WERI-Rb-1 (cell line): Measurements from ENCODE around the gene CDH19.

Source experiments
- DNase-seq: peaks from one replicate; pipeline ENCODE4 v3.0.0-alpha.2; 2020
- H3K27ac ChIP-seq: fragments of 250-450 bp; sonication (Bioruptor Pico); 2 replicates; pipeline ENCODE4 v1.5.1; 2020; ENCODE audit warnings: mild to moderate bottlenecking, moderate library complexity
- H3K27me3 ChIP-seq: fragments of 250-450 bp; sonication (Bioruptor Pico); 2 replicates; pipeline ENCODE4 v1.5.1; 2021; ENCODE audit warnings: mild to moderate bottlenecking, low read depth, moderate library complexity; ENCODE audit not compliant: insufficient read depth, severe bottlenecking
- H3K36me3 ChIP-seq: fragments of 250-450 bp; sonication (Bioruptor Pico); 2 replicates; pipeline ENCODE4 v1.5.1; 2020; ENCODE audit warnings: mild to moderate bottlenecking, moderate library complexity
- H3K4me3 ChIP-seq: 2 replicates; pipeline ENCODE4 v1.5.1; 2011; ENCODE audit warnings: low read depth, mild to moderate bottlenecking, control low read depth, low read length
- H3K9me3 ChIP-seq: fragments of 250-450 bp; sonication (Bioruptor Pico); 2 replicates; pipeline ENCODE4 v1.5.1; 2021; ENCODE audit warnings: mild to moderate bottlenecking, moderate library complexity; ENCODE audit not compliant: severe bottlenecking
- TF ChIP-seq, protein P1 (sequence below): IDR thresholded peaks from 2 replicates; pipeline ENCODE4 v1.5.1; 2011; ENCODE audit warnings: low read depth, mild to moderate bottlenecking, control low read depth, inconsistent platforms, low read length

The CDH19 gene, protein sequence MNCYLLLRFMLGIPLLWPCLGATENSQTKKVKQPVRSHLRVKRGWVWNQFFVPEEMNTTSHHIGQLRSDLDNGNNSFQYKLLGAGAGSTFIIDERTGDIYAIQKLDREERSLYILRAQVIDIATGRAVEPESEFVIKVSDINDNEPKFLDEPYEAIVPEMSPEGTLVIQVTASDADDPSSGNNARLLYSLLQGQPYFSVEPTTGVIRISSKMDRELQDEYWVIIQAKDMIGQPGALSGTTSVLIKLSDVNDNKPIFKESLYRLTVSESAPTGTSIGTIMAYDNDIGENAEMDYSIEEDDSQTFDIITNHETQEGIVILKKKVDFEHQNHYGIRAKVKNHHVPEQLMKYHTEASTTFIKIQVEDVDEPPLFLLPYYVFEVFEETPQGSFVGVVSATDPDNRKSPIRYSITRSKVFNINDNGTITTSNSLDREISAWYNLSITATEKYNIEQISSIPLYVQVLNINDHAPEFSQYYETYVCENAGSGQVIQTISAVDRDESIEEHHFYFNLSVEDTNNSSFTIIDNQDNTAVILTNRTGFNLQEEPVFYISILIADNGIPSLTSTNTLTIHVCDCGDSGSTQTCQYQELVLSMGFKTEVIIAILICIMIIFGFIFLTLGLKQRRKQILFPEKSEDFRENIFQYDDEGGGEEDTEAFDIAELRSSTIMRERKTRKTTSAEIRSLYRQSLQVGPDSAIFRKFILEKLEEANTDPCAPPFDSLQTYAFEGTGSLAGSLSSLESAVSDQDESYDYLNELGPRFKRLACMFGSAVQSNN

DNA sequence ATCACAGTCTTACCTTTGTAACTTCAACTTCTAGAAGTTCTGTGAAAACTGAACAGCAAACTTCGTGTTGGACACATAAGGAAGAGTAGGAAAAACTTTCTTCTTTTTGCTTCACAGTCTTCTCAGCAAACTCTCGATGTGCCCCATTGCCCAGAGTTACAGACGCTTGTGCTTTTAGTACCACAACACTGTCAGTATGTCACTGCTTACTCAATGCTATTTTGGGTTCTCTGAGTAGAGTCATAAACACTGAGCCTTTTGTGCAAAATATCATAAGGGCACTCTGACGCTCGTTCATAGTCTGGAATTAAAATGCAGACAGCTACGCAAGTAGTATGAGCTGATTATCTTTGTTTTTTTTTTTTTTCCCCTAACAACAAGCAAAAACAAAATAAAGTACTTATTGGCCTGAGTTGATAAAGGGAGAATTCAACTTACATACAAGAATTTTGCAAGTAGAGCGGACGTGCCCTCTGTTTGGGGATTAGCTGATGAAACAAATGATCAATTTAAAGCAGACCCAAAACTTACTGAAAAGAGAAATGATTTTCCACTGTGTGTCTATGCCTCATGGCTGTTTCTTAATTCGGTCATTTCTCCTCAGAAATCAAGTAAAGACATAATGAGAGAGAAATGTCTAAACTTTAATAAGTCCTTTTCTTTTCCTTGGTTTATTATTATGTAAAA, at the start of gene CDH19:
Gene CDH19, minus strand, starts transcription at position 150 of the 687 bp plus-strand sequence. CDS start 31,886 bp downstream, outside the sequence.
- Histone ChIP-seq H3K27ac (no peak within 1 kb of the TSS), H3K4me3 (no peak within 1 kb of the TSS), H3K9me3 (no peaks in the 10 kb centered on the region), H3K36me3 (no peaks in the 10 kb centered on the region), H3K27me3 (no peaks in the 10 kb centered on the region)
- DNase-seq, result no peak
- TF ChIP-seq, protein P1, sequence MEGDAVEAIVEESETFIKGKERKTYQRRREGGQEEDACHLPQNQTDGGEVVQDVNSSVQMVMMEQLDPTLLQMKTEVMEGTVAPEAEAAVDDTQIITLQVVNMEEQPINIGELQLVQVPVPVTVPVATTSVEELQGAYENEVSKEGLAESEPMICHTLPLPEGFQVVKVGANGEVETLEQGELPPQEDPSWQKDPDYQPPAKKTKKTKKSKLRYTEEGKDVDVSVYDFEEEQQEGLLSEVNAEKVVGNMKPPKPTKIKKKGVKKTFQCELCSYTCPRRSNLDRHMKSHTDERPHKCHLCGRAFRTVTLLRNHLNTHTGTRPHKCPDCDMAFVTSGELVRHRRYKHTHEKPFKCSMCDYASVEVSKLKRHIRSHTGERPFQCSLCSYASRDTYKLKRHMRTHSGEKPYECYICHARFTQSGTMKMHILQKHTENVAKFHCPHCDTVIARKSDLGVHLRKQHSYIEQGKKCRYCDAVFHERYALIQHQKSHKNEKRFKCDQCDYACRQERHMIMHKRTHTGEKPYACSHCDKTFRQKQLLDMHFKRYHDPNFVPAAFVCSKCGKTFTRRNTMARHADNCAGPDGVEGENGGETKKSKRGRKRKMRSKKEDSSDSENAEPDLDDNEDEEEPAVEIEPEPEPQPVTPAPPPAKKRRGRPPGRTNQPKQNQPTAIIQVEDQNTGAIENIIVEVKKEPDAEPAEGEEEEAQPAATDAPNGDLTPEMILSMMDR, result no peak

DNA sequence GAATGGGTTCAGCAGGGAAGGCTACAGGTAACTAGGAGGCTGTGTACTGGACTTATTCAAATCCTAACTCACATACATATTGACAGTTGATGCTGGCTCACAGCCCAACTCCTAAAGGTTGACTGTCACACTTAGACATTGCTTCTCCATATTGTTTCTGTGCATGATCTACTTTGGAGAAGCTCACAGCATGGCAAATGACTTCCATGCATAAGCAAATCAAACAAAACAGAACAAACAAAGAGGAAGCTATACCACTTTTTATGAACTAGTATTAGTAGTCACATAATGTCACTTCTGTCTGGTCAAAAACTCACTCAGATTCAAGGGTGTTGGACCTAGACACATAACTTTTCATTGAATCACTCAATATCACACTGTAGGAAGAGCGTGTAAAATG, 43.8 kb upstream of the CDH19 start:
- no peak for DNase-seq

DNA sequence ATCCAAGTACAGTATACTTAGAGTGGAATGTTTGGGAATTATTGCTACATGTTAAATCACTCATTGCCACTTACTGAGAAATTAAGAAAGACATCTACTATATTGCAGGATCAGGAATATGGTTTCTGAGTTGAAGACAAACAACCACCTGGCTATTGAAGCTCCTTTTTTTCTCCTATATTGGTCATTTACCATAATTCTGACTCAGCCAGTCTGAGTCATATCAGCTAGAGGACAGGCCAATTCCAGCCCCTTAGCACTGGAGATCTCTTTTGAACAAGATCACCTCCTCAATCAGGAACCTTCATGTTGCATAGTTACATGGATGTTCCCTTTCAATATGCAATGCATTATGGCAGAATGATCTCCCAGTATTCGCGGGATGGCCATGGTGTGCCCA, 42.7 kb upstream of the CDH19 start:
- H3K27ac ChIP-seq, result no peak overlapping the region
- no peaks in the 10 kb centered on the region for H3K9me3 ChIP-seq
- TF ChIP-seq, protein P1, result no peak
- no peaks in the 10 kb centered on the region for H3K27me3 ChIP-seq
- H3K36me3 ChIP-seq, result no peaks in the 10 kb centered on the region
- DNase-seq, result no peak
- no peak overlapping the region for H3K4me3 ChIP-seq

More for the DNA sequence above, 43.8 kb upstream of the CDH19 start:
- Histone ChIP-seq H3K27me3 (no peaks in the 10 kb centered on the region), H3K9me3 (no peaks in the 10 kb centered on the region), H3K4me3 (no peak overlapping the region), H3K36me3 (no peaks in the 10 kb centered on the region), H3K27ac (no peak overlapping the region)
- TF ChIP-seq, protein P1, result no peak

DNA sequence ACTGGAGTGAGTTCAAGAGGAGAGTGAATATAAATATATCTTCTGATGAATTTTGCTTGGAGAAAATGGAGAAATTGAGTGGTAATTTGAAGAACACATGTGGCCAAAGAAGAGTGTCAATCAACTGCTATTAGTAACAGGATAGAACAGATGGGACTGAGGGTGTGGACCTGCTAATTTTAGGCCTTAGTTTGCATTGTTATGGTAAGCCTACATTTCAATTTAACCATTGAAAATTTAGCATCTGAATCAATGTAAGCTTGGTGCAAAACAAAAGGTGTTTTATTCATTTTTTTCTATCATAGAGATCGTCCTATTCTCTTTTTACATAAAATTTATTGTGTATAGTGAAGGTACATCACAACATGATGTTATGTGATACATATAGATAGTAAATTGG, 42.1 kb upstream of the CDH19 start:
- Histone ChIP-seq H3K9me3 (no peaks in the 10 kb centered on the region), H3K27ac (no peak overlapping the region), H3K4me3 (no peak overlapping the region), H3K36me3 (no peaks in the 10 kb centered on the region), H3K27me3 (no peaks in the 10 kb centered on the region)
- DNase-seq, result no peak
- TF ChIP-seq, protein P1, result no peak

DNA sequence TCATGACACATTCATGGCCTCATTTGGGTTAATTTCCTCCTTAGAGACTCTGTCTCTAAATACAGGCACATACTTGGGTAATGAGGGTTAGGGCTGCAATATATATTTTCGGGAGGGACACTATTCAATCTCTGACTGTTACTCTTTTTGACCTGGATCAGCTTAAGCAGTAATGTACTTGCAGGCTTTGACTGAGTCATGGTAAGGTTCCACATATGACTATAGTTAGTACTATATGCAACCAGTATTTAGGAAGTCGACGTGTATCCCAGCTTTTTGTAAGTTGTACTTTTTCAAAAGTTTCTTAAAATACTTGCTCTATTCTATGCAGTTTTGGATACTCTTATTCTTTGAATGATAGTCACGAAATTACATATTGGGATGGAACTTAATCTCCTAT, 37.2 kb upstream of the CDH19 start:
- Histone ChIP-seq H3K4me3 (no peak overlapping the region), H3K9me3 (no peaks in the 10 kb centered on the region), H3K36me3 (no peaks in the 10 kb centered on the region), H3K27ac (no peak overlapping the region), H3K27me3 (no peaks in the 10 kb centered on the region)
- TF ChIP-seq, protein P1, result no peak
- DNase-seq, result no peak
